AG09309 (cell line): ENCODE results near the gene MYEOV.

Experiments used
- DNase-seq: peaks from one replicate; pipeline ENCODE4 v3.0.0-alpha.2; 2010; ENCODE audit warnings: low read depth
- H3K4me3 ChIP-seq: 2 replicates; pipeline ENCODE4 v1.5.1; 2011; ENCODE audit warnings: mild to moderate bottlenecking, low read depth, low read length, moderate library complexity; ENCODE audit not compliant: control insufficient read depth
- CTCF ChIP-seq: IDR thresholded peaks from 2 replicates; pipeline ENCODE4 v1.5.1; 2011; ENCODE audit warnings: mild to moderate bottlenecking, low read depth, low read length, inconsistent platforms; ENCODE audit not compliant: insufficient read depth, control insufficient read depth; ENCODE audit errors: missing control alignments

The MYEOV gene

DNA sequence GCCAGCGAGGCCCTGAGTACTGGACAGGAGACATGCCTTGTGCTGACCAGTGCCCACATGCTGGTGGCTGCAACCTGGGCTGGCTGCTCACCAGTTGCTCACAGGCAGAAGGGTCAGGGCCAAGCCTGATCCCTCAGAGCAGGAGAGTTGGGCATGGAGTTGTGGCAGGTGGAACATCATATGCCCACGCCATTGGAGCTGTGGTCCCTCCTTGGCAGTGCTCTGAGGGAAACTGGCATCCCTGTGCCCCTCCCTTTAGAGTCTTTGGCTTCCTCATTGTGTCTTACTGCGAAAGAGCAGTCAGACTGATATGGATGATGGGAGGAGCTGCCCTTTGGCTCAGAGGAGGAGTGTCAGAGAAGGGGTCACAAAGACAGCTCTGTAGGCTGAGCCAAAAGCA, 3.1 kb upstream of the MYEOV start:
- H3K4me3 ChIP-seq: no peak overlapping the region
- no peak for DNase-seq
- no peak for TF ChIP-seq CTCF

DNA sequence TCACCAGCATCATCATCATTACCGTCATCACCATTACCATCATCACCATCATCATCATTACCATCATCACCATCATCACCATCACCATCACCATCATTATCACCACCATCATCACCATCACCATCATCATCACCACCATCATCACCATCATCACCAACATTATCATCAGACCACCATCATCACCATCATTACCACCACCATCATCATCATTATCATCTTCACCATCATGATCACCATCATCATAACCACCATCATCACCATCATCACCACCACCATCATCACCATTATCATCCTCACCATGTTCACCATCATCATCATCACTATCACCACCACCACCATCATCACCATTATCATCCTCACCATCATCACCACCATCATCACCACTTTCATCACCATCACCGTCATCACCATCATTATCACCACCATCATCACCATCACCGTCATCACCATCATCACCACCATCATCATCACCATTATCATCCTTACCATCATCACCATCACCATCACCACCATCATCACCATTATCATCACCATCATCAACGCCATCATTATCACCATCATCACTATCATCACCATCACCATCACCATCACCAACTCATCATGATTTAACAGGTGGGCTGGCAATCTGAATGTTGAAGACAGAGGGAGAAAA, 2.4 kb upstream of the MYEOV start:
- H3K4me3 ChIP-seq: no peak overlapping the region
- no peak for DNase-seq
- no peak for TF ChIP-seq CTCF

DNA sequence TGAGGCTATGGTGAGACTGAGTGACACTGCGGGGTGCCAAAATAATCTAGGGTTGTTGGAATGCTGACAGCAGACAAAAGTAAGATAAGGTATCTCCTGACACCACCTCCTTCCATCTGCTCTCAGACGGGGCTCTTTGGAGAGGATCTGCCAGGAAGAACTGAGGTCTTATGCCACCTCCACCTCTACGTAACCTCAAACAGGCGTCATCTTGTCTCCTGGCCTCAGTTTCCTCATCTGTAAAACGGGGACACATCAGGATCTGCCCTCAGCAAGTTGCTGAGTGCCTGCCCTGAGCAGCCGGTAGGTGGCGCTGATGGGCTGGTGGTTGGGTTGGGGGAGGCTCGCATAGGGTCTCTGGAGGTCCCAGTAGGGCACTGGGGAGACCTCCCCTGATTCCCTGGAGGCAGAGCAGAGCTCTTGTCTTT, 1.7 kb upstream of the MYEOV start:
- DNase-seq: no peak
- peak; percentile 87 for TF ChIP-seq CTCF
- H3K4me3 ChIP-seq: no peak overlapping the region

- TF ChIP-seq CTCF: no peak
- H3K4me3 ChIP-seq: no peak overlapping the region
- no peak for DNase-seq
Measured at GRCh38 chr11:69293087-69293486, 868 bp upstream of the MYEOV start.

GRCh38 chr11:69294571-69295078, 670 bp downstream of the MYEOV start:
- no peak overlapping the region for H3K4me3 ChIP-seq
- TF ChIP-seq CTCF: no peak
- no peak for DNase-seq

DNA sequence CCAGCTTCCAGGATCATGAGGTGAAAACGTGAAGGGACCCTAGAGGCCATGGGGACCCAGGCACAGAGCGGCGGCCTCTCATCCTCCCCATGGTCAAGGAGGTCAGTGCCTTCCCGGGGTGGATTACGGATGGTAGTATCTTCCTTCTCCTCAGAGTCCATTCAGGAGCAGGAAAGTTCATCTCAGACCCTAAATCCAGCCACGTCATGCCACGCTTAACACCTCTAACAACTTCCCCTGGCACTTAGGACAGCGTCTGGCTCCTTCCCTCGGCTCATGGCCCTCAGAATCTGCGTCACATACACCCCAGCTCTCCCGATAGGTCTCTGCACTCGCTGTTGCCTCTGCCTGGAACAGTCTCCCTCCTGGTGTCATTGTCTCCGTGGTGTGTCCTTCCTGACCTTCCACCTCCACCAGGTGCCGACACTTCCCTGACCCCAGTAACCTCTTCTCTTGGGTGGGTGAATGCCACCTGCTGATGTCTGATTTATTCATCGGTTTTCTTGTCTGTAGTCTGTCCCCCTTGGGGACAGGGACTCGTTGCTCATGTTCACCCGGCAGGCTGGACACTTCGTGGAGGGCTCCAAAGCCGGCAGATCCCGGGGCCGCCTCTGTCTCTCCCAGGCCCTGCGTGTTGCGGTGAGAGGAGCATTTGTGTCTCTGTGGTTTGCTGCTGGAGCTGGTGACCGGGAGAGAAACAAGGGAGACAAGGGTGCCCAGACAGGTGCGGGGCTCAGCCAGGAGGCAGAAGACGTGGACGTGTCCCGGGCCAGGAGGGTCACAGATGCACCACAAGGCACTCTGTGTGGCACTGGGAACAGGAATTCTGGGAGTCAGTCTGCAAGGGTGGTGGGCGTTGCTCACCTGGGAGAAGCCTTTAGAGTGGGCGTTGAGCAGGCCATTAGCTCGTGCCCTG, 1.4 kb downstream of the MYEOV start:
- DNase-seq: no peak
- no peak overlapping the region for H3K4me3 ChIP-seq
- TF ChIP-seq CTCF: no peak
